Naive B cell (primary cell): Measurements from ENCODE around the gene TNFSF9. TPM values are rescaled to one million over a fixed set of nuclear protein-coding genes. Genes with fewer than 3 reads are reported as not detected.
A peak's percentile ranks its signal among the peaks of the same experiment; 100 is the strongest.
"Not testable (repeated sequence)": the region's sequence is repeated elsewhere in the genome, so short reads cannot be mapped to it uniquely, and the experiment has no call there.

Source experiments
- ATAC-seq, 2 donors: fragments of 150-1000 bp; cut with Tn5 transposase; 2 replicates each; pipeline ENCODE4 v1.10.0; 2021; ENCODE audit warnings: low read depth in 2 of 2, mild to moderate bottlenecking in 2 of 2, moderate library complexity in 2 of 2
- DNase-seq: peaks from one replicate; pipeline ENCODE4 v3.0.0; 2022
- H3K27ac Mint-ChIP-seq, 6 donors: one replicate each; pipeline ENCODE4 v1.8.0; 2020 to 2022; ENCODE audit warnings: mild to moderate bottlenecking in 6 of 6, mixed read lengths in 6 of 6, moderate library complexity in 5 of 6, inconsistent platforms in 2 of 6
- H3K27me3 Mint-ChIP-seq, 3 donors: one replicate each; pipeline ENCODE4 v1.8.0; 2021 to 2022; ENCODE audit warnings: mixed read lengths in 3 of 3, mild to moderate bottlenecking in 1 of 3
- H3K36me3 Mint-ChIP-seq, 2 donors: one replicate each; pipeline ENCODE4 v1.8.0; 2020 to 2022; ENCODE audit warnings: mixed read lengths in 2 of 2, inconsistent platforms in 1 of 2, mild to moderate bottlenecking in 1 of 2
- H3K4me1 Mint-ChIP-seq, 3 donors: one replicate each; pipeline ENCODE4 v1.8.0; 2020 to 2022; ENCODE audit warnings: mixed read lengths in 3 of 3, inconsistent platforms in 1 of 3, mild to moderate bottlenecking in 1 of 3, moderate library complexity in 1 of 3
- H3K4me3 Mint-ChIP-seq, 8 donors: one replicate each; pipeline ENCODE4 v1.8.0; 2020 to 2022; ENCODE audit warnings: mild to moderate bottlenecking in 8 of 8, mixed read lengths in 8 of 8, moderate library complexity in 8 of 8, inconsistent platforms in 2 of 8
- H3K9me3 Mint-ChIP-seq, 7 donors: one replicate each; pipeline ENCODE4 v1.8.0; 2020 to 2022; ENCODE audit warnings: mixed read lengths in 7 of 7, mild to moderate bottlenecking in 5 of 7, inconsistent platforms in 2 of 7, moderate library complexity in 1 of 7
- polyA plus RNA-seq, 6 donors: library from polyadenylated mRNA; unstranded; fragments of 300-500 nt; fragmentation: Illumina TruSeq; gene quantifications; one replicate each; pipeline ENCODE4 v1.2.3, GENCODE V29; 2021; ENCODE audit warnings: low read depth in 6 of 6

TNFSF9 gene
- polyA plus RNA-seq, 6 donors from 2014 or later, result 0.67 to 6.7 (median 1.1) TPM

DNA sequence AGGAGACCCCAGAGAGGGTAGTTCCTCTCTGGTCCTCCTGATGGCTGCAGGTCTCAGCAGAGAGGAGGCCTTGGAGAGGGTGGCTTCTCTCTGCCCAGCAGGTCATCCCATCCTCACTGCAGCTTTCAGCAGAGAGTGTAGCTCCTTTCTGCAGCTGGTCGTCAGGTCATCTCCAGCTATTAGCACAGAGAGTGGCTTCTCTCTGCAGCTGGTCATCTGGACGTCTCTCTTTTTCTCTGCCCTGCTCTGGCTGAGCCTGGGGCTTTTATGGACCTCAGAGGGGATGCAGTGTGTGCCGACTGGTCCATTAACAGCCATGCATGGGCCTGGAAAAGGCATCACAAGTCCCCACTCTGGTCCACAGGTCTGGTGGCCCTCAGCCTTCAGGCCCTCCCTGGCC is 20.3 kb downstream of the TNFSF9 start:
- peaks cover 0 to 18% (median 3%) of the 10 kb centered on the region in 3 donors for H3K27me3 Mint-ChIP-seq
- no peak overlapping the region for H3K27ac Mint-ChIP-seq
- peaks cover 5 to 8% of the 10 kb centered on the region in 2 donors for H3K36me3 Mint-ChIP-seq
- peaks cover 0 to 3% (median 0%) of the 10 kb centered on the region in 3 donors for H3K4me1 Mint-ChIP-seq
- DNase-seq (no peak), ATAC-seq (no peak)
- peaks cover 3 to 18% (median 5%) of the 10 kb centered on the region in 7 donors for H3K9me3 Mint-ChIP-seq
- no peak overlapping the region for H3K4me3 Mint-ChIP-seq

GRCh38 chr19:6551607-6552450 is 21.0 kb downstream of the TNFSF9 start:
- DNase-seq, result no peak
- peaks cover 0 to 3% (median 0%) of the 10 kb centered on the region in 3 donors for H3K4me1 Mint-ChIP-seq
- ATAC-seq, result peak; percentile 76 to 83
- no peak overlapping the region for H3K27ac Mint-ChIP-seq
- H3K27me3 Mint-ChIP-seq, result peaks cover 0 to 11% (median 3%) of the 10 kb centered on the region in 3 donors
- H3K4me3 Mint-ChIP-seq, result peak overlapping the region in 2 of 8 donors; percentile 24
- peaks cover 3 to 12% (median 5%) of the 10 kb centered on the region in 7 donors for H3K9me3 Mint-ChIP-seq
- peaks cover 5% of the 10 kb centered on the region in 2 donors for H3K36me3 Mint-ChIP-seq

DNA sequence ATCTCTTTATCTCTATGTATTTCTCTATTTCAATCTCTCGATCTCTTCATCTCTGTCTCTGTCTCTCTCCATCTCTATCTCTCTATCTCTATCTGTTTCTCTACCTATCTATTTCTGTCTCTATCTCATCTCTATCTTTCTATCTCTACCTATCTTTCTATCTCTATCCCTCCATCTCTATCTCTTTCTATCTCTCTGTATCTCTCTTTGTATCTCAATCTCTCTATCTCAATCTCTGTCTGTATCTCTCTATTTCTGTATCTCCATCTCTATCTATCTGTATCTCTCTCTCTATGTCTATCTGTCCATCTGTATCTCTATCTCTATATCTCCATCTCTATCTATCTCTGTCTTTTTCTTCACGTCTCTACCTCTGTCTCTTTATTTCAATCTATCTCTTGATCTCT is 25.2 kb downstream of the TNFSF9 start:
- H3K4me3 Mint-ChIP-seq, result no peak overlapping the region
- no peak overlapping the region for H3K27ac Mint-ChIP-seq
- no peak for DNase-seq
- peaks cover 0 to 3% (median 0%) of the 10 kb centered on the region in 7 donors for H3K9me3 Mint-ChIP-seq
- no peak for ATAC-seq
- H3K27me3 Mint-ChIP-seq, result peaks cover 0 to 6% (median 0%) of the 10 kb centered on the region in 3 donors
- peaks cover 0 to 3% (median 0%) of the 10 kb centered on the region in 3 donors for H3K4me1 Mint-ChIP-seq
- H3K36me3 Mint-ChIP-seq, result no peaks in the 10 kb centered on the region

- Mint-ChIP-seq H3K36me3 (no peaks in the 10 kb centered on the region), H3K9me3 (peaks cover 0 to 3% (median 0%) of the 10 kb centered on the region in 7 donors), H3K27me3 (peaks cover 0 to 6% (median under 1%) of the 10 kb centered on the region in 3 donors), H3K27ac (no peak overlapping the region), H3K4me3 (no peak overlapping the region), H3K4me1 (peaks cover 0 to 3% (median 0%) of the 10 kb centered on the region in 3 donors)
- ATAC-seq (no peak), DNase-seq (no peak)
These were observed 25.8 kb downstream of the TNFSF9 start for GRCh38 chr19:6556480-6557195.

DNA sequence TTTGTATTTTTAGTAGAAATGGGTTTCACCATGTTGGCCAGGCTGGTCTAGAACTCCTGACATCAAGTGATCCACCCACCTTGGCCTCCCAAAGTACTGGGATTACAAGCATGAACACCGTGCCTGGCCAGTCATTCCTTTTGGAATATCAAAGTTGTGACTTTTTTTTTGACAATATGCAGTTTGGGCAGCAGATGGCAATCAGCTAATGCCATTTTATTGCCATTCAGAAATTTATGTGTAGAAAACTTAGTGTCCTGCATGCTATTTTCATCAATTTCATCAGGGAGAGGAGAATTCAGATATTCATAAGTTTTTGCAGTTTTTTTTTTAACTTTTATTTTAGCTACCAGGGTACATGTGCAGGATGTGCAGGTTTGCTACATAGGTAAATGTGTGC is 31.6 kb downstream of the TNFSF9 start:
- not testable (repeated sequence) for H3K27ac Mint-ChIP-seq, DNase-seq, H3K4me3 Mint-ChIP-seq, ATAC-seq, H3K4me1 Mint-ChIP-seq, H3K36me3 Mint-ChIP-seq
- Mint-ChIP-seq H3K9me3 (peaks cover 0 to 18% (median 9%) of the 10 kb centered on the region in 7 donors), H3K27me3 (peaks cover 12 to 26% (median 21%) of the 10 kb centered on the region in 3 donors)

DNA sequence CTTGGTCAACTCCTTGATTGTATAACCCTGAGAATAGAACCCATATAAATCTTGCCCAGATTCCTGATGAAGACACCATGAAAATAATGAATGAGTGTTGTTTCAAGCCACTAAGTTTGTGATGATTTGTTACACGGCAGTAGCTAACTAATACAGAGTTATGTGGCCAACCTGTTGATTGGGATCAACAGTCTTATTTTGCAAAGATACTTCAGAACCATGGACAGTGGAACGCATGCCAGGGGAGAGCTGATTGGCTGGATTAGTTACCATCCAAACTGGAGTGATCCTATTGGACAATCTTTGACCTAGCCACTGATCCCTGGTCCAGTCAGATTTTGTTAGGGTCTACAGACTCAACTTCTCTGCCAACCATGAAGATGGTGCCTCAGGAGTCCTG is 33.6 kb downstream of the TNFSF9 start:
- Mint-ChIP-seq H3K4me1 (no peaks in the 10 kb centered on the region), H3K36me3 (peaks cover 6 to 7% of the 10 kb centered on the region in 2 donors), H3K9me3 (peaks cover 0 to 18% (median 9%) of the 10 kb centered on the region in 7 donors), H3K27ac (no peak overlapping the region), H3K4me3 (peak overlapping the region in 1 of 8 donors; percentile 22), H3K27me3 (peaks cover 12 to 36% (median 28%) of the 10 kb centered on the region in 3 donors)
- DNase-seq (peak; percentile 7), ATAC-seq (peak in 1 of 2 donors; percentile 28)

DNA sequence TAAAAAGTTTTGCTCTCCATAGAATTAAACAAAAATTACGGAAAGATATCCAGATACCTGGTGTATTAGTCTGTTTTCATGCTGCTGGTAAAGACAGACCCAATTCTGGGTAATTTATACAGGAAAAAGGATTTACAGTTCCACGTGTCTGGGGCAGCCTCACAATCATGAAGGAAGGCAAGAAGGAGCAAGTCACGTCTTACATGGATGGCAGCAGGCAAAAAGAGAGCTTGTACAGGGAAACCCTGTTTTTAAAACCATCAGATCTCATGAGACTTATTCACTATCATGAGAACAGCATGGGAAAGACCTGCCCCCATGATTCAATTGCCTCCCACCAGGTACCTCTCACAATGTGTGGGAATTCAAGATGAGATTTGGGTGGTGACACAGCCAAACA is 35.9 kb downstream of the TNFSF9 start:
- H3K9me3 Mint-ChIP-seq, result peaks cover 5 to 28% (median 16%) of the 10 kb centered on the region in 7 donors
- ATAC-seq, result not testable (repeated sequence)

DNA sequence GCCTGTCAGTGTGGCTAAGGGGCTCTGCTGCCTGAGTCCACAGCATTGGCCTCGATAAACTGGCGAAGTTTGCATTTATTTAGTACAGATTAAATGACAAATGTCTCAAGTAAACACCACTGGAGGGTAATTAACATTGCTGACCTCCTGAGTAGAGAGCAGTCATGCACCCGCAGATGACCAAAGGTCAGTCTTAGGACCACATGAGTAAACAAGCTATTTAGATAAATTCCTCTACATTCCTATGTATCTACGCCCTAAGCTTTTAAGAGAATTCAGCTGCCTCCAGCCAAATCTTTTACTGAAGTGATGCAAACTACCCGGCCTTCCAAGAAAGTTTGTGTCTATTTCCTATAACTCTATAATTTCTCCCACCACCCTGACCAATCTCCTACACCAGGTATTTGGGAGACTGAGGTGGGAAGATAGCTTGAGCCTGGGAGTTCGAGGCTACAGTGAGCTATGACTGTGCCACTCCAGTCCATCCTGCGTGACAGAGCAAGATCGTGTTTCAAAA is 37.2 kb downstream of the TNFSF9 start:
- H3K27ac Mint-ChIP-seq, result no peak overlapping the region
- no peak for DNase-seq
- no peak overlapping the region for H3K4me3 Mint-ChIP-seq
- H3K36me3 Mint-ChIP-seq, result peaks cover 6 to 7% of the 10 kb centered on the region in 2 donors
- peaks cover 24 to 51% (median 29%) of the 10 kb centered on the region in 3 donors for H3K27me3 Mint-ChIP-seq
- ATAC-seq, result no peak
- peaks cover 5 to 32% (median 16%) of the 10 kb centered on the region in 7 donors for H3K9me3 Mint-ChIP-seq
- no peaks in the 10 kb centered on the region for H3K4me1 Mint-ChIP-seq

More for the DNA sequence above, 35.9 kb downstream of the TNFSF9 start:
- H3K36me3 Mint-ChIP-seq, DNase-seq, H3K4me1 Mint-ChIP-seq, H3K27ac Mint-ChIP-seq, H3K4me3 Mint-ChIP-seq: not testable (repeated sequence)
- H3K27me3 Mint-ChIP-seq, result peaks cover 29 to 55% (median 35%) of the 10 kb centered on the region in 3 donors

GRCh38 chr19:6568816-6569215 is 38.0 kb downstream of the TNFSF9 start:
- Mint-ChIP-seq H3K4me3 (no peak overlapping the region), H3K36me3 (peaks cover 6 to 7% of the 10 kb centered on the region in 2 donors), H3K27ac (no peak overlapping the region), H3K9me3 (peaks cover 4 to 27% (median 16%) of the 10 kb centered on the region in 7 donors), H3K4me1 (no peaks in the 10 kb centered on the region), H3K27me3 (peaks cover 22 to 49% (median 28%) of the 10 kb centered on the region in 3 donors)
- ATAC-seq, result no peak
- no peak for DNase-seq

GRCh38 chr19:6570764-6571163 is 39.9 kb downstream of the TNFSF9 start:
- ATAC-seq (no peak), DNase-seq (no peak)
- Mint-ChIP-seq H3K4me1 (no peaks in the 10 kb centered on the region), H3K27me3 (peaks cover 19 to 38% (median 22%) of the 10 kb centered on the region in 3 donors), H3K4me3 (no peak overlapping the region), H3K36me3 (no peaks in the 10 kb centered on the region), H3K9me3 (peaks cover 2 to 15% (median 8%) of the 10 kb centered on the region in 7 donors), H3K27ac (no peak overlapping the region)

DNA sequence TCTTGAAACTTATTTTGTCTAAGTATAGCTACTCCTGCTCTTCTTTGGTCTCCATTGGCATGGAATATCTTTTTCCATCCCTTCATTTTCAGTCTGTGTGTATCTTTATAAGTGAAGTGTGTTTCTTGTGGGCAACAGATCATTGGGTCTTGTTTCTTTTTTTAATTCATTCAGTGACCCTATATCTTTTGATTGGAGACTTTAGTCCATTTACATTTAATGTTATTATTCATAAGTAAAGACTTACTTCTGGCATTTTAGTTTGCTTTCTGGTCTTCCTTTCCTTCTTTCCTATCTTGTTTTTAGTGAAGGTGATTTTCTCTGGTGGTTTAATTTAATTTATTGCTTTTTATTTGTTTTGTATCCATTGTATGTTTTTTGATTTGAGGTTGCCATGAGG is 40.3 kb downstream of the TNFSF9 start:
- H3K27me3 Mint-ChIP-seq, result peaks cover 19 to 34% (median 22%) of the 10 kb centered on the region in 3 donors
- peak overlapping the region in 1 of 6 donors; percentile 82 for H3K27ac Mint-ChIP-seq
- H3K9me3 Mint-ChIP-seq, result peaks cover 2 to 15% (median 8%) of the 10 kb centered on the region in 7 donors
- no peak for DNase-seq
- no peaks in the 10 kb centered on the region for H3K4me1 Mint-ChIP-seq
- ATAC-seq, result no peak
- no peak overlapping the region for H3K4me3 Mint-ChIP-seq
- H3K36me3 Mint-ChIP-seq, result no peaks in the 10 kb centered on the region

DNA sequence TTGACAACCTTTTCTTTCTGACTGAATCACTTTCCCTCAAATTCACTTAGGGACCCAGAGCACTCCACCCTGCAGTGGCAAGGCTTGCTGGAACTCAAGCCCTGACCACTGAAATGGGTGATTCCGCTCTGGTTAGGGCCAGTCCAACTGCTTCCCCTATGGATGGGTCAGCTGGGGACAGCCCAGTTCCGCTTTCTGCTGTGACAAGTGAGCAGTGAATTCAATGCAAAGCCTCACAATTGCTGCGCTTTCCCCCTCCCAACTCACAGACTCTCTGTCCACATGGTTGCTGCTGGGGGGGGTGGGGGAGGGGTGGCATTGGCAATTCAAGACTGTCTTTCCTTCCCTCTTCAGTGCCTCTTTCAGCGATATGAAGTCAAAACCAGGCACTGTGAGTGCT is 41.4 kb downstream of the TNFSF9 start:
- Mint-ChIP-seq H3K27ac (no peak overlapping the region), H3K4me1 (no peaks in the 10 kb centered on the region), H3K27me3 (peaks cover 17 to 30% (median 19%) of the 10 kb centered on the region in 3 donors), H3K4me3 (no peak overlapping the region), H3K36me3 (no peaks in the 10 kb centered on the region), H3K9me3 (peaks cover 2 to 15% (median 8%) of the 10 kb centered on the region in 7 donors)
- DNase-seq (no peak), ATAC-seq (no peak)

- H3K27ac Mint-ChIP-seq, result no peak overlapping the region
- ATAC-seq (no peak), DNase-seq (no peak)
- peaks cover 2 to 15% (median 8%) of the 10 kb centered on the region in 7 donors for H3K9me3 Mint-ChIP-seq
- H3K4me1 Mint-ChIP-seq, result peaks cover 0 to 3% (median 0%) of the 10 kb centered on the region in 3 donors
- no peak overlapping the region for H3K4me3 Mint-ChIP-seq
- no peaks in the 10 kb centered on the region for H3K36me3 Mint-ChIP-seq
- H3K27me3 Mint-ChIP-seq, result peaks cover 14 to 25% (median 17%) of the 10 kb centered on the region in 3 donors
These were observed 42.5 kb downstream of the TNFSF9 start for GRCh38 chr19:6573350-6573749.
